ENCODE results near the gene IBA57. TPM values are rescaled to one million over a fixed set of nuclear protein-coding genes. Genes with fewer than 3 reads are reported as not detected.
"Not testable (repeated sequence)": the region's sequence is repeated elsewhere in the genome, so short reads cannot be mapped to it uniquely, and the experiment has no call there.

Gene IBA57
- total RNA-seq, 2 donors from 2014 or later, result 9.3 to 9.4 TPM

DNA sequence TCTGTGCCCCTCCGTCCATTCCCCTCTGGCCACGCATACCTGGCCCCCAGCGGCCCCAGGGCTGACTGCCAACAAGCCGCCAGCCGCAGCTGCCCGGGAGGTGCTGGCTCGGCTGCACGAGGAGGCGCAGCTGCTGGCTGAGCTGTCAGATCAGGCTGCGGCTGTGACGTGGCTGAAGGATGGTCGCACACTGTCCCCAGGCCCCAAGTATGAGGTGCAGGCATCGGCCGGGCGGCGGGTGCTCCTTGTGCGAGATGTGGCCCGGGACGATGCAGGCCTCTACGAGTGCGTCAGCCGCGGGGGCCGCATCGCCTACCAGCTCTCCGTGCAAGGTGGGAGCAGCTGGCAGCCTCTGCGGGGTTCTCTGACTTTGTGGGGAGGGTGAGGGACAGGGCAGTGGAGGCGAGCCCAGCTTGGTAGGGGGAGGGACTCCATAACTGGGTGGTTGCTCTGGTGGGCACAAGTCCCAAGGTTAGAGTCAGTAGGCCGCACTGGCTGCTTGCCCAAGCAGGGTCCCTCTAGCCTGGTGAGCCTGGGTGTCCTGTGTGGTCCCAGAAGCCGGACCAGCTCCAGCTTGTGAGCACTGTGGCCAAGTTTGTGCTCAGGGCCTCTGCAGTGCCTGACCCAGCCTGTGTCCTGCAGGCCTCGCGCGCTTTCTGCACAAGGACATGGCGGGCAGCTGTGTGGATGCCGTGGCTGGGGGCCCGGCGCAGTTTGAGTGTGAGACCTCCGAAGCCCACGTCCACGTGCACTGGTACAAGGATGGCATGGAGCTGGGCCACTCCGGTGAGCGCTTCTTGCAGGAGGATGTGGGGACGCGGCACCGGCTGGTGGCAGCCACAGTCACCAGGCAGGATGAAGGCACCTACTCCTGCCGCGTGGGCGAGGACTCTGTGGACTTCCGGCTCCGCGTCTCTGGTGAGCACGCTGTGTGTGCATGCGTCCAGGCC is 51.0 kb downstream of the IBA57 start:
- no peak for DNase-seq
- intact Hi-C loops (cut with DNase I, micrococcal nuclease), result no loop called here

DNA sequence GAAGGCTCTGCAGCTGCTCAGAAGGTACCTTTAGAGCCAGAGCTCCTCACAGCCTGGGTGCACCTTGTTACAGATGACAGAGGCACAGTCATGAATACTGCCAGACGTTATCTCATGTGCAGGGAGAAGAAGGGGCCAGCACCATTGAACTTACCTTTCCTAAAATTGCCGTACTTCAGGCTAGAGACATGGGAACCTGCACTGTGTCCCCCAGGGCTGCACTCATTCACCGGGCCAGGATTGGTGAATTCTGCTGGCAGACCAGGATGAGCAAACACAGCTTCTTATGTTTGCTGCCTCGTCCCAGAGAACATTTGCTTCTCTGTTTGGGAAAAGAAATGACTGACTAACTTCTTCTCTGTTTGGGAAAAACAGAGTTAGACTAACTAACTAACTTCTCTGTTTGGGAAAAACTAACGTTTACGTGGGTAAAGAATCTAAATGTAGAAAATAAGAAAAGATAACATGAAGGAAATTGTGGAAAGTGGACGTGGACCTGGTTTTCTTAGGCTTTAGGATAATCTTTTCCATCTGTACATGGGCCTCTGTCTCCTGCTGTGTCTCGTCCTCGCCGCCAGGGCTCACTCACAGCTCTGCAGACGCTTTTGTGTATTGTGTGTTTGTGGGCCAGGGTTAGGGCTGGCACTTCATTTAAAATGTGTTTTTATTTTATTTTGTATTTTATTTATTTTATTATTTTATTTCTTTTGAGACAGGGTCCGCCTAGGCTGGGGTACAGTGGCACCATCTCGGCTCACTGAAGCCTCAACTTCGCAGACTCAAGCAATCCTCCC is 52.1 kb downstream of the IBA57 start:
- intact Hi-C loops (cut with DNase I, micrococcal nuclease), result no loop called here
- no peak for ATAC-seq
- DNase-seq, result no peak

More for the DNA sequence above, 51.0 kb downstream of the IBA57 start:
- ATAC-seq, result no peak

DNA sequence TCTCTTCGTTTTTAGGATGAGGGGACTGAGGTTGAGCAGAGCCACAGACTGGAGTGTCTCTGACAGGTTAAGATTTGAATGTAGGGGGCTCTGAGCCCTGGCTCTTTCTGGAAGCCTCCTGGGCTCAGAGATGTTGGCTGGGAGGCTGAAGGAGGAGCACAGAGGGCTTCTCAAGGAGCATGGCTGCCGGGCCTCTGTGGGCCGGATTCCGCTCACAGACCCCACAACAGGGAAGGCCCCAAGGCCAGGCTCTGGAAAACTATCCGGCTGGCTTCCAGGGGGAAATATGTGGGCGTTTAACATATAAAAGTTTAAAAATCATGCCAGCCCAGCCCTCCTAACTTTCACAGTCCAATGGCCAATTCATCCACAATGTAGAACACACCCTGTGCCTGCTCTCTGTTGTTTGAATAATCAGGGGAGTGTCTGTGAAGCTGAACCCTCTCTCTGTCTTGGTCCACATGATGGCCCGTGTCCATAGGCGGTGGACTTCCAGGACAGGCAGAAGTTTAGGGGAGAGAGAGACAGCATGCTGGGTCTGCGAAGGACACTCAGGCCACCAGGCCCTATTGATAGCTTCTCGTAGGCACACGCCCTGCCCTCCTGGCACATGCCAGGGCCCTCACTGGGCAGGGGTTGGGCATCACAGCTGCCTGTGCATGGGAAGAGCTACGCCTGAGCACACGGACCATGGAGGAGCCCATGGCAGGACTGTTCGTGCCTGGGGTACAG is 53.1 kb downstream of the IBA57 start:
- ATAC-seq (no peak), DNase-seq (no peak)
- intact Hi-C loops (cut with DNase I, micrococcal nuclease), result no loop called here

DNA sequence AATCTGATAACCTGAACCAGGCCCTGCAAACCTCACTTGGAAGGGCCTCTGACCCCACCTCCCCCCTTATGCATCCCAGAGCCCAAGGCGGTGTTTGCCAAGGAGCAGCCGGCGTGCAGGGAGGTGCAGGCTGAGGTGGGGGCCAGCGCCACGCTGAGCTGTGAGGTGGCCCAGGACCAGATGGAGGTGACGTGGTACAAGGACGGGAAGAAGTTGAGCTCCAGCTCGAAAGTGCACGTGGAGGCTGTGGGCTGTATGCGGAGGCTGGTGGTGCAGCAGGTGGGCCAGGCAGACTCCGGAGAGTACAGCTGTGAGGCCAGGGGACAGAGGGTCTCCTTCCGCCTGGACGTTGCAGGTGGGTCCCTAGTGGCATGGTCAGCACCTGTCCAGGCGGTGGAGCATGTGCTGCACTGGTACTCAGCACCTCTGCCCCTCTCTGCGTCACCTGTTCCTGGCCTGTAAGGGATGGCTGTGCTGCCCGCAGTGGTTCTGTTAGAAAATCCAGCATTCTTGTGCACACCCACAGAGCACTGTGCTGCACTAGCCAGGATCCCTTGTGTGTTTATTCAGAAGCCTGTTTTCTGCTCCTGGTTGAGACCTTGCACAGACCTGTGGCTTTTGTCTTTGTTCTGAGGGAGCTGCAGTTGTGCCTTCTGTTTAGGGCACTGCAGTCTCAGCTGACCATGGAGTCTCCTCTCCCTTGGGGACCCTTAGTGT is 53.8 kb downstream of the IBA57 start:
- DNase-seq (no peak), ATAC-seq (no peak)
- intact Hi-C loops (cut with DNase I, micrococcal nuclease), result no loop called here

DNA sequence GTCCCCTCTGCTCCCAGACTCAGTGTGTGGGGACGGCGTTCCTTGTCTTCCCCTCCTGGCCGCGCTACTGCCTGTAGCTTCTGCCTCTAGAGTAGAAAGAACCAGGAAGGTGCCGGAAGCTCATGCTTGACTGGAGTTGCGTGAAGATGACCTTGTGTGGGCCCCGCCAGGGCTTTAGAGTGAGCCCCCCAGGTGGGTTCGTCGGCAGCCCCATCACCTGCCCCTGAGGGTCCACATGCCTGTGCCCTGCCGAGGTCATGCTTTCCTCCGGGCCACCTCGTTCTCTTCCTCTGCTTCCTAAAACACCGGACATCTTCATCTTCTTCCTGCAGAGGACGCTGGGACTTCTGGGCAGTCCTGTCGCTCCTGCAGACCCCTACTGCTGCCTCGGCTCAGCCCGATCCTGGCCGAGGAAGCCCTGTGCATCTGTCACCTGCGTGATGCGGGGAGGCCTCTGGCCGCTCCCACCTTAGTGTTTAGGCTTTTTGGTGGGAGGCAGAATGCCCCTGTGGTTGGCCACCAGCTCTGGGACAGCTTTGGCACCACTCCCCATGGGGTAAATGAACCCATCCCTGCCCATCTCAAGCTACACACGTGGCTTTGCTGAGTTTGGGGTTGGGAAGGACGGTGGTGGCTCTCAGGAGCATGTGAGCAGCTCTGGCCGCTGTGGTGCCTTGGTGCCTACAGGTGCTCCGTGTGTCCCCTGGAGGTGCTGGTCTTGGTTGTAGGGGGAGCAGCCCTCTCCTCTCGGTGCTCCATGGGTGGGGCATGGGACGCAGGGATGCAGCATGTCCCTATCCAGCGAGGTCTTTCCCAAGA is 54.6 kb downstream of the IBA57 start:
- ATAC-seq, result no peak
- no peak for DNase-seq
- intact Hi-C loops (cut with DNase I, micrococcal nuclease), result no loop called here

DNA sequence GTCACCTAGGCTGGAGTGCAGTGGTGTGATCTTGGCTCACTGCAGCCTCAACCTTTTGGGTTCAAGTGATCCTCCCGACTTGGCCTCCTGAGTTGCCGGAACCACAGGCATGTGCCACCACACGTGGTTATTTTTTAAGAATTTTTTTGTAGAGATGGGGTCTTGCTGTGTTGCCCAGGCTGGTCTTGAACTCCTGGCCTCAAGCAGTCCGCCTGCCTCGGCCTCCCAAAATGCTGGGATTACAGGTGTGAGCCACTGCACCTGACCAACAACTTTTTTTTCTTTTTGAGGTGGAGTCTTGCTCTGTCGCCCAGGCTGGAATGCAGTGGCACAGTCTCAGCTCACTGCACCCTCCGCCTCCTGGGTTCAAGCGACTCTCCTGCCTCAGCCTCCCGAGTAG is 55.5 kb downstream of the IBA57 start:
- intact Hi-C loops (cut with DNase I, micrococcal nuclease), result not testable (repeated sequence)

DNA sequence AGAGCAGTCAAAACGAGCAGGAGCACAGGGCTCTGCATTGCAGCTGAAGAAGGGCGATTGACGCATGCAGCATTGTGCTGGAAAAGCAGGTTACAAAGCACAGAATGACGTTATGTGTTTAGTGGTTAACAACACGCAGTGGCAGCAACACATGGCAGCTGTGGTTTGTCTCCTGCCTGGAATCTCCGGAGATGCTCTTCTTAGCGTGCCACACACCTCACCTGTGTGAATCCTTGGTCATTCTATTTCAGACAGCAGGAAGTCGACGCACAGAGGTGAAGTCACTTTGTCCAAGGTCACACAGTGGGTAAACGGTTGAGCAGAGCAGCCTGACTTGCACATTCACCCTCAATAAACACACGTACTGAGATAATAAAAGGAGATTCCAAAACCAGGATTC is 56.9 kb downstream of the IBA57 start:
- no peak for ATAC-seq
- intact Hi-C loops (cut with DNase I, micrococcal nuclease), result no loop called here
- no peak for DNase-seq

More for the DNA sequence above, 55.5 kb downstream of the IBA57 start:
- DNase-seq, ATAC-seq: not testable (repeated sequence)

DNA sequence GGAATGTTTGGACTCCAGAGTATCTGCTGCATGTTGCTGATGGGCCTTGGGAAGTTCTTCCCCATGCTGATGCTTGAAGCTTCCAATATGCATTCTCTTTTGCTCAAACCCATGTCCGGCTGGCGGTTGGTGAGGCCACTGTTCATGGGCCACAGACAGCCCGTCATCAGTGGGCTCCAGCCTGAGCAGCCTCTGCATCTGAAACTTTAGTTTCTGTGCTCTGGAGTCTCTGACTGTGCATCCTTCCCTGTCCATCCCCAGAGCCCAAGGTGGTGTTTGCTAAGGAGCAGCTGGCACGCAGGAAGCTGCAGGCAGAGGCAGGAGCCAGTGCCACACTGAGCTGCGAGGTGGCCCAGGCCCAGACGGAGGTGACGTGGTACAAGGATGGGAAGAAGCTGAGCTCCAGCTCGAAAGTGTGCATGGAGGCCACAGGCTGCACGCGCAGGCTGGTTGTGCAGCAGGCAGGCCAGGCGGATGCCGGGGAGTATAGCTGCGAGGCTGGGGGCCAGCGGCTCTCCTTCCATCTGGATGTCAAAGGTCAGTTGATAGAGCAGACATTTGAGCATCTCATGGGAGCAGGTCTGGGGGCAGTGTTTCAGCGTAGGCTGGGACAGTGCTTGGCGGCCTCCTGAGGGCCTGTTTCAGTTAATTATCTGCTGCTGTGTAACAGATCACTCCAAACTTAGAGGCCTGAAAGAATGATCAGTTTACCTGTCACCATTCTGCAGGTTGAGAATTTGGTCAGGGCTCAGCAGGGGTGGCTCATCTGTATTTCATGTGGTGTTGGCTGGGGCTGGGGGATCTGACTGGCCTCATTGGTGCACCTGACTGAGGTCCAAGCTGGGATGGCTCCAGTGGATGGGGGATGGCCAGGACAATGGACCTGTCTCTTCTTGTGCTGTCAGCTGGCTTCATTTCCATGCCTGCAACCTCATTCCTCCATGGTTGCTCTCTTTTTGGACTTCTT is 58.9 kb downstream of the IBA57 start:
- DNase-seq (no peak), ATAC-seq (no peak)

DNA sequence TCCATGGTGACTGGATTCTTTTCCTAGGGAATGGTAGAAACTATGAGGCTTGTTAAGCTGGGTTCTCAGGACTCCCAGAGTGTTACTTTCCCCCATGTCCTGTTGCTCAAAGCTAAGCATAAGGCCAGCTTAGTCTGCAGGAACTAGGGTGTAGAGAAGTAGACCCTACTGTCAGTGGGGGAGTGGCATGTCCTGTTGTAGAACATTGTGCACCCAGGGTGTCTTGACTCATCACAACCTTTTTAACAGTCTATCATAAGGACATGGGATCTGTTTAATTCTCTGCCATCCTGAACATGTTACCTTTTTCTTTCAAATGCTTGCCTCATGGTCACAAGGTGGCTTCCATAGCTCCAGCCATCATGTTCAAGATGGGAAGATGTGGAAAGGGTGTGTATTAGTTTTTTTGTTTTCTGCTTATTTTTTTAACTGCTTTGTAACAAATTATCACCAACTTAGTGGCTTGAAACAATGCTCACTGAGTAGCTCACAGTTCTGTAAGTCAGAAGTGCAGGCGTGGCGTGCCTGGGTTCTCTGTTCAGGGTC is 59.6 kb downstream of the IBA57 start:
- intact Hi-C loops (cut with DNase I, micrococcal nuclease), result no loop called here
- no peak for ATAC-seq
- no peak for DNase-seq

More for the DNA sequence above, 58.9 kb downstream of the IBA57 start:
- intact Hi-C loops (cut with DNase I, micrococcal nuclease), result no loop called here

DNA sequence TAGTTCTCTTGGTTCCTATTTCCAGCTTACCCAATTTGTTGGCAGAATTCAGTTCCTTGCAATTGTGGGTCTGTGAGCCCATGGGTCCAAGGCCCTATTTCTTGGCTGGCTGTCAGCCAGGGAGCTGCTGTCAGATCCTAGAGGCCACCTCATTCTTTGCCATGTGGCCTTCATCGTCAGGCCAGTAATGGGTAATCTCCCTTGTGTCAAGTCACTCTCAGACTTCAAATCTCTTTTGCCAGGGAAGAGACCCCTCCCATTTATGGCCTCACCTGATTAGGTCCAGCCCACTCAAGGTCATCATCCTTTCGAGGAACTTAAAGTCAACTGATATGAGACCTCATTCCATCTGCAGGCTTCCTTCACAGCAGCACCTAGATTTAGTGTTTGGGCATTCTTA is 60.1 kb downstream of the IBA57 start:
- ATAC-seq, result no peak
- intact Hi-C loops (cut with DNase I, micrococcal nuclease), result no loop called here
- DNase-seq, result no peak

DNA sequence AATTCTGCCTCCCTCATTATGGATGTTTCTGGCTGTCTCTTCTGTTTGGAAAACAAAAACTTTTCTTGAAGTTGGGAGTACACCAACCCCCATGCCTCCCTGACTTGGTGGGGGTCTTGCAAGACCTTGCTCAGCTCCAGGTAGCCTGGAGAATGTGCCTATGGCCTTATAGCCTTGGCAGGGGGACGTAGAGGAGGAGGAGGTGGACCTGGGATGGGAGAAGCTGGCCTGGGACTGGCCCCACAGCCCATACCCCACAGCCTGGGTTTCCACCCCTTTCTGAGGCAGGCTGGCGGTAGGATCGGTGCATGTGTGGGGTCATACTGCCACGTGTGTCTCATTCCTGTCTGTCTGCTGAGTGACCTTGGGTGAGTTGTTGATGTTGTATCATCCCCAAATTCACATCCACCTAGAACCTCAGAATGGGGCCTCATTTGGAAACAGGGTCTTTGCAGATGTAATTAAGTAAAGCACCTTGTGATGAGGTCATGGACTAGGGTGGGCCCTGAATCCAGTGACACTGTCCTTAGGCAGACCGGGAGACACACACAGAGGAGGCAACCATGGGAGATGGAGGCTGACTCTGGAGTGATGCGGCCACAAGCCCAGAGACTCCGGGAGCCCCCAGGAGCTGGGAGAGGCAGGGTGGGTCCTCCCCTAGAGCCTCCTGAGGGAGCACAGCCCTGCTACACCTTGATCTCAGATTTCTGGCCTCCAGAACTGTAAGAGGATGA is 60.7 kb downstream of the IBA57 start:
- no peak for ATAC-seq
- DNase-seq, result no peak

DNA sequence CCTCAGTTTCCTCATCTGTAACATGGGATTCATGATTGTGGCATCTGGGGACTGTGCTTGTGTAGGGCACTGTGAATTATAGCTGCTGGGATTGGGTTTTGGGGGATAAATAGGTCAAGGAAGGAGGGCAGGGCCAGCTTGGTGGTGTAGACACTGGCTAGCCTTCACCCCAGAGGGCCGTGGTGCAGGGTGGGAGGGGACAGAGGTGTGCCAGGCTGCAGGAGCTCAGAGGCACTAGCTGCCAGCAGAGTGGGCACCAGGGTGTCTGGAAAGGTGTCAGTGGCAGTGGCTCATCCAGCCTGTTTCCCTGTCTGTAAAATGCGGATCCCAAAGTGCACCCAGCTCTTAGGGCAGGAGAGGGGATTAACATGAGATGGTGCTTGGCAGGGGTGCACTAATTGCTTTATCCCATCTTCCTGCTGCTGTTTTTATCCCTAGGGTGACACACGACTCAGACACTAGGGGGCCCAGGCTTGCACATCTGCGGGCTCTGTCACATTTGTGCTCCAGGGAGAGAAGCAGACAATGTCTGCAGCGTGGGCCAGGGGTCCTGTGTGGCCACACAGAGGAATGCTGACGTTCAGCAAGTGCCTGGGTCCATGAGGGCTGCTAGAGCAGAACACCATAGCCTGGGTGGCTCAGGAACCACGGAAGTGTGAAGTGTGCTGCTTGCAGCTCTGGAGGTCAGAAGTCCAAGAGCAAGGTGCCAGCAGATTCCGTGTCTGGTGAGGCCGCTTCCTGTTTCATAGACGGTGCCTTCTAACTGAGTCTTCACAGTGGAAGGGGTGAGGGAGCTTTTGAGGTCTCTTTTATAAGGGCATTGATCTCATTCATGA is 61.6 kb downstream of the IBA57 start:
- intact Hi-C loops (cut with DNase I, micrococcal nuclease), result no loop called here
- peak; percentile 100 for ATAC-seq
- DNase-seq, result peak; percentile 57 to 63

More for the DNA sequence above, 60.7 kb downstream of the IBA57 start:
- intact Hi-C loops (cut with DNase I, micrococcal nuclease), result no loop called here

DNA sequence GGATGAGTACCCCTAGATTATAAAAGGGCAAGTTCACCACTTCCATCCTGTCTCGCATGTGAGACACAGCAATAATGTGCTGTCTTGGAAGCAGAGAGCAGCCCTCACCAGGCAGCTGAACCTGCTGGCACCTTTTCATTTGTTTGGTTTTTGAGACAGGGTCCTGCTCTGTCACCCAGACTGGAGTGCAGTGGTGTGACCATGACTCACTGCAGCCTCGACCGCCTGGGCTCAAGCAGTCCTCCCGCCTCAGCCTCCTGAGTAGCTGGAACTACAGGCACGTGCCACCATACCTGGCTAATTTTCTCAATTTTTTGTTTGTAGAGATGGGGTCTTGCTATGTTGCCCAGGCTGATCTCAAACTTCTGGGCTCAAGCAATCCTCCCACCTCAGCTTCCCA is 62.5 kb downstream of the IBA57 start:
- ATAC-seq; intact Hi-C loops (cut with DNase I, micrococcal nuclease); DNase-seq: not testable (repeated sequence)

DNA sequence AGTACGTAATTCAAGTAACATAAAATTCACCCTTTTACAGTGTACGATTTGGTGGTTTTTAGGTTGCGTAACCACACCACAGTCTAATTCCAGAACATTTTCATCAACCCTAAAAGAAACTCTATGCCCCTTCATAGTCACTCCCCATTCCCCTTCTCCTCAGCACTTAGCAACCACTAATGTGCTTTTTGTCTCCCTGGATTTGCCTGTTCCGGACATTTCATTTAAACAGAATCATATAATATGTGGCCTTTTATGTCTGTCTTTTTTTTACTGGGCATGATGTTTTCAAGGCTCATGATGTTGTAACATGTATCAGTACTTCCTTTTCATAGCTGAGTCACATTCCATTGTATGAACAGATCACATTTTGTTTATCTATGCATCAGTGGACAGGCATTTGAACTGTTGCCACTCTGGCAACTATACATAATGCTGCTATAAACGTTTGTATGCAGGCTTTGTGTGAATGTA is 63.0 kb downstream of the IBA57 start:
- intact Hi-C loops (cut with DNase I, micrococcal nuclease), result no loop called here
- no peak for ATAC-seq
- DNase-seq, result no peak

DNA sequence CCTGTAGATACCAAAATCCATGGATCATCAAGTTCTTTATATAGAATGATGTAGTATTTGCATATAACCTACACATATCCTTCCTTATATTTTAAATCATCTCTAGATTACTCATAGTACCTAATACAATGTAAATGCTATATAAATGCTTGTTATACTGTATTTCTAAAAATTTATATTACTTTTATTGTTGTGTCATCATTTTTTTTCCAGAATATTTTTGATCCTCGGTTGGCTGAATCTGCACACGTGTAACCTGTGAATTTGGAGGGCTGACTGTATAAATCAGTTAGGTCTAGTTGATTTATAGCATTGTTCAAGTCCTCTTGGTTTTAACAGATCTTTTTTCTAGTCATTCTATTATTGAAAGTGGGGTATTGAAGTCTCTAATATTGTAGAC is 65.6 kb downstream of the IBA57 start:
- DNase-seq (no peak), ATAC-seq (no peak)
- intact Hi-C loops (cut with DNase I, micrococcal nuclease), result no loop called here

All from left colon (tissue), 2 donors.